Fibroblast of peridontal ligament (primary cell): ENCODE results near the gene OMA1.
"Not testable (repeated sequence)": the region's sequence is repeated elsewhere in the genome, so short reads cannot be mapped to it uniquely, and the experiment has no call there.

Experiments used
- DNase-seq: peaks from one replicate; pipeline ENCODE4 v3.0.0-alpha.2; 2010; ENCODE audit errors: extremely low read depth

The OMA1 gene

GRCh38 chr1:58573705-58574591 lies 27.4 kb upstream of the OMA1 start:
- DNase-seq: no peak

- no peak for DNase-seq
These were observed 26.6 kb upstream of the OMA1 start for GRCh38 chr1:58573138-58573537.

GRCh38 chr1:58572690-58573089 lies 26.2 kb upstream of the OMA1 start:
- no peak for DNase-seq

- no peak for DNase-seq
These were observed 25.1 kb upstream of the OMA1 start for GRCh38 chr1:58571616-58572015.

DNA sequence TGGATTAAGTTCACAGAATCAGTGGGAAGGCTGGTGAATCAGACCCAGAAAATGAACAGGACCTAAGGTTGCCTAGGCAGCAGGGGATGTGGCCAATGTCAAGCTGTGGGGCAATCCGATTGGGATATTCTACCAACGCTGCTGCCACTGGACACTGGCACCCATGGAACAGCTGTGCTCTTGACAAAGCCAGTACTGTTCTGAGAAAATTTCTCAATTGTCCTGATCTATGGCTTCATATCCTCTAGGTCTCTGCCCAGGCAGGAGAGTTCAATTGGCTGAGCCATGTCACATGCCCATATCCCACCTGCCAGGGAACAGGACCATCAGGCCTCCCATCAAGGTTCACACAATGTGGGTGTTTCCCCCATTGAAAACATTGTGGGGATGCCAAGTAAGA lies 24.3 kb upstream of the OMA1 start:
- DNase-seq: no peak

DNA sequence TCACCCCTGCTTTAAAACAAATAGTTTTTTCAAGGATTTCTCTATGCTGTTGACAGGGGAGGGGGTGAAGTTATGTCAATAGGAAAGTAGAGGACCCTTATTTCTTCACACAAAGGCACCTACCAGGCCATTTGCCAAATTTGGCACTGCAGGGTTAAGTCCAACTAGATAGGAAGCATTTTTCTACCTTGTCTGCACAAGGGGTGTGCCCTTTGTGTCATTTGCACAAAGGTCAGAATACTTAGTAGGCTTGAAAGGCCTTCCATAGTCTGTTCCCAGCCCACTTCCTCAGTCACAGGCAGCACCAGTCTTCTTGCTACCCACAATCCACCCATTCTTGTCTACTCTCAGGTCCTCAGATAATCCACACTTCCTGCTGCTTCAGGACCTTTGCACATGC lies 23.6 kb upstream of the OMA1 start:
- no peak for DNase-seq

DNA sequence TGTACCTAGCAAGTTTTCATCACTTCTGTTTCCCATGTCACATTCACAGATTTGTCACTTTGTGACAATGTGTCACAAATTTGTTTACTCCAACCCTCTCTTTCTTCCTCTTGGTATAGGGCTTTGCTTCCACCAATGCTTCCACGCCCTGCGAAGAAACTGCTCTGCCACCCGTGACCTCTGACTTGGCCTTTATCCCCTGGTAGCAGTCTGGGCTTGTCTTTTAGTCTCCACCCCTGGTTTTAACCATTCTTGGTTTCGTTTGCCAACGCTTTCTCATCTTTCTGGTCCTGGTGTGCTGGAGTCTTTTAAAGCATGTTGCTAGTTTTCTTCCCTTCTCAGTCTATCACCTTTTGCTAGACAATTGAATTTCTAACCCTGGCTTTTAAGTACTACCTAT lies 22.4 kb upstream of the OMA1 start:
- no peak for DNase-seq

DNA sequence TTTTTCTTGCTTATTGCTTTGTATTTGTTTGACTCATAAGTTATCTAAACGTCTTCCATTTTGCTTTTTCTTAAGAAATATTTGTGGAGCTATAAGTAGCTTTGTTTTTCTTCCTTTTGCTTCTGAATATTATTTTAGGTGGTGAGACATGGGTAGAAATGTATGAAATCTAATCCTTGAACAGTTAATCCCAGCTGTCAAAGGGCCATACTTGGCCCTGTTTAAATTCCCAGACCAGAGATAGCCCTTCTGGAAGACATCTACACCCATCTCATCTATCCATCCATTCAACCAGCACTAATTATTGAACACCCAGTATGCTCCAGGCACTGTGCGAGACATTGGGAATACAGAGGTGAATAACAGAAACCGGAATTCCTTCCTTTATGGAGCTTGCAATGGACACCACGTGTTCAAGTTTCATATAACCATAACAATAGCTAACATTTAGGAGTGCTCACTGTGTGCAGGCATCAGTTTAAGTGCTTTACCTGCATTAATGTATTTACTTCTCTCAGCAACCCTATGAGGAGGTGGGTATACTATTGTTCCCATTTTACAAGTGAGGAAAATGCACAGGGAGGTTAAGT lies 21.8 kb upstream of the OMA1 start:
- DNase-seq: no peak

DNA sequence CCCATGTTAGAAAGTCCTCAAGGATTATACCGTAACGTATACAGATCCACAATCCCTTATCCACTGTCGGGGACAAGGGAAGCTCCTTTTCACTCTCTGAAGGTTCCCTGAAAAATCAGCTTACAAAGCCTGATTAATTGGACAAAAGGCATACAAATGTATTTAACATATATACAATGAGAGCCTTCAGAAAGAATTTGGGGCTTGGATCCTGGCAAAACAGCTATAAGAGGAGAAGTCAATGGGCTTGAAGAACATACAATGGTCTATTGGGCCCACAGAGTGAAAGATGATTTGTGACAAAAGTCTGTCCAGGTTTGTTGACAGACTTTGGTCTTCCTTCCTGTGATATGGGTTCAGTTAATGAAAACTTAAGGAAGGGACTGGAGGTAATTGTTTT lies 19.8 kb upstream of the OMA1 start:
- no peak for DNase-seq

- DNase-seq: not testable (repeated sequence)
These were observed 17.2 kb upstream of the OMA1 start for GRCh38 chr1:58563715-58564114.

- no peak for DNase-seq
These were observed 15.1 kb upstream of the OMA1 start for GRCh38 chr1:58561633-58562032.

DNA sequence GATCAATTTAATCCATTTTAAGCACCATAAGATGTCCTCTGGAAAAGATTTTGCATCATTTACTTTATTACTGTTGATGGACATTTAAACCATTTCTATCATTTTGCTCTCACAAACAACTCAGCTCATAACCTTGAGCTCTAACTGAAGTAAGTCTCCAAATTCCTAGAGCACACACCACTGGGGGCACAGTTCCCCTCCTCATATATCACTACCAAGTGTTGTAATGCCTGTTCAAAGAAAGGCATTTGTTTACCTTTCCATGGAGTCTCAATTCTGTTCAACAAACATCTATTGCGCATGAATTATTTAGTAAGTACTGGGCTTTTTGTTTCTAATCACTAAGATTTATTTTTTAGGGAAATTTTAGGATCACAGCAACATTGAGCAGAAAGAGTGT lies 8.9 kb upstream of the OMA1 start:
- no peak for DNase-seq

DNA sequence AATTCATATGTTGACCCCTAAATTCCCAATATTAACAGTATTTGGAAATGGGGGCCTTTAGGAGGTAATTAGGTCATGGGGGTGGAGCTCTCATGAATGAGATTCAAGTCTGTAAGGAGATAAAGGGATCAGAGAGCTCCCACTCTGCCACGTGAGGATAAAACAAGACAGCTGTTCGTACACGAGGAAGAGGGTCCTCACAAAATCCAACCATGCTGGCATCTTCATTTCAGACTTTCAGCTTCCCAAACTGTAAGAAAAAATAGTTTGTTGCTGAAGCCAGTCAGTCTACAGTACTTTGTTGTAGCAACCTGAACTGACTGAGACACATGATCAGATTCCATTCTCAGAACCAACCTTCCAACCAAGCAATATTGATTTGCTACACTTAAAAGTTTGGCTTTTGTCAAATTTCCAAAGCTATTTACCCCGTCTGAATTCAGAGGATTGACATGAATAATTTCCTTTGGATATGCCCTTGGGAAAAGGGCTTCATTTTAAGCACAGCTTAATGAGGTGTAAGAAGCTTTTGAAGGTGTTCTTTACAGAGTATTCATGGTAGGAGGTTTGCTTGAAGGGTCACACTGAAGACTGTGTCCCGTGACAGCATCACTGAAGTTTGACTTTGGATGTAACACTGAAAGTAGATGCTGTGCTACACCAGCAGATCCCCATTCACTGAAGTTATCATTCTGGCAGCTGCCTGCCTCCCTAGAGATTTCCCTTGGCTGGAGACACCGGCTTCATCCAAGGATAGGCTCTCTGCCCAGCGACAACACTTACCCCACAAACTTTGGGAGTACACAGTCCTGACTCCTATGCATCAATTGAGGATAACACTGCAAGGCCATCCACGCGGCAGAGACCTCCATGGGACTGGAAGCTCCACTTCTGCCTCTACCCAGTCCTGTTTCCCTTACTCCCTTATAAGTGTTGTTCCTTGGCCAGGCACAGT lies 4.9 kb upstream of the OMA1 start:
- DNase-seq: no peak

- DNase-seq: not testable (repeated sequence)
These were observed 2.8 kb upstream of the OMA1 start for GRCh38 chr1:58549291-58549690.

DNA sequence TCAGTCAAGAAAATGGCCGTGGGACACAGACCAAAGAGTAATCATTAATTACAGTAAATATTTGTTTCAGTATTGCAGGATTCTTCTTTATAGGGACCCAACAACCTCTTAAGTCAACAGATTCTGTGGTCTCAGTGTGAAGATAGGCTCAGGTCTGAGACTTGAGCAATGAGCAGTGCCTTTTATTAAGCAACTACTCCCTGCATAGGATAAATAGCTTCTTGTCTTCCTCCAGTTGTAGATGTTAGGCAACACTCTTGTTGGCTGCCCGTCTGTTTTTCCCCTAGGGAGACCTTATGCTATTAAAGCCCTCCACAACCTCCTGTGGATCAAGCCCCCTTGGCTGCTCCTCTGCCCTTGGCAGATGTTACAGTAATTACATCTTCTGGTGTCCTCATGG lies 1.8 kb upstream of the OMA1 start:
- DNase-seq: no peak

DNA sequence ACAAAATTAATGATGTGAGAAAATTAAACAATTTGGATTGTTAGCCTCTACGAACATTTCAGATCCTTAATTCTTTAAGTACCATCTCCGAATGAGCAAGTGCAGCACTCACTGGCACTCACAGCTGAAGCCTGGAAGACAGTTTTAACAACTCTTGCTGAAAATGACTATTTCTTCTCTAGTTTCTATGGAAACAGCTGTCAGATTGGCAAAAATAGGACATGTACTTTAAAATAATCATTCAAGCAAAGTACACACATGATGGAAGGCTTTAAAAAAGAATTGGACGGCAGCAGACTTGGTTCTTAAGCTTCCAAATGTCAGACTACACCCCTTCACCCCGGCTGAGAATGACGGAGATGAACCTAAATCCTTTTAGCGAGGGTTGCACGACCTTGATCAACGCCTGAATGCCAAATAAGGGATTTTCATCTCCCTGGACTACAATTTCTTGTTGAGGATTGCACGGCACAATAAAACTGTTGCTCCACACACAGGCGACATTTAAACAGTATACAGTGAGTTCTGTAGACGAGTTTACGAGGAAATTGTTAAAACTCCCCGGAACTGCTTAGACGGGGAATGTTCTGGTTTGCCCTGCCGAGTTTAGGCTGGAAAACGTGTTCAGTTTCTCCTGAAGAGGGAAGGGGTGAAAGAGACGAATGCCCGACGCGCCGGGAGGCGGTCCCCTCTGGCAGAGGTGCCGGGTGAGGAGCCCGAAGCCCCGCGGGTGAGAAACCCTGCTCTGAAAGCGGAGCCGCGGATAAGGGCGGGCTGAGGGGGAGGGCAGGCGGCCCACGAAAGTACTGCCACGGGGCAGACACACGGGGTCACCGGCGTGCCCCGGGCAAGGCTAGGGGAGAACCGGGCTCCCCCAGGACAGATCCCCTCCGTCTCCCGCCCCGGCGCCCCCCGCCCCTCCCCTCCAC lies 671 bp downstream of the OMA1 start:
- DNase-seq: peak; percentile 74

DNA sequence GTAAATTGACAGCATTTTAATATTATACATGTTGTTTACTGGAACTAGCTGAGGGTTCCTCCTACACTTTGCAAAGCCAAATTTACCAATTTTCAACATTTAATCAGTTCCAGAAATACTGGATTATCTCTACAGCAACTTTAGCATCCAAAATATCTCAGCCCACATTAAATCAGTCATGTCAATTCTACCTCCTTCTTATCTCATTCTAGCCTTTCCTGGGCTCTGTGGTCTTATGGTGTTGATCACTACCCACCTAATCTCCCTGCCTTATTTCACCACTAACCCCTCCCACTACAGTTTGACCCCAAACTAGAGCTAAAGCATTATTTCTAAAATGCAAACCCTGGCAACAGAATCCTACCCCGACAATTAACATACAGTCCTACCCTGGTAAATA lies 3.3 kb downstream of the OMA1 start:
- no peak for DNase-seq

GRCh38 chr1:58539553-58539952 lies 7.0 kb downstream of the OMA1 start:
- peak; percentile 45 for DNase-seq

- no peak for DNase-seq
These were observed 7.7 kb downstream of the OMA1 start for GRCh38 chr1:58538821-58539220.

- not testable (repeated sequence) for DNase-seq
These were observed 14.7 kb downstream of the OMA1 start for GRCh38 chr1:58531842-58532241.

DNA sequence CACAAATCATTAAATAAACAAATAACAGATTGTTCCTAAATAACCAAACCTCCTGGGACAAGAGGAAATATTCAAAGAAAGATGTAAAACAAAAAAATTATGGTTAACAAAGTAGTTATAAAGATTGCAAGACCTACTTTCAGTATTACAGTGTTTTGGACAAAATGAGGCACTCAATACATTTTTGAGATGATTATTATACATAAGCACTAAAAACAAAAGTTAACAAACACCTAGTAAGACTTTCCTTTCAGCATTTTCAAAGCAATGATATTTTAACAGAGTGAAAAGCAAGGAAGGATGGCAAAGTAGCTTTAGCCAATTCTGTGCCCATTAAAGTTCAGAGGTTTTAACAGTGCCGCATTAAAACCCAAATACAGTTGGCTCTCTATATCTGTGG lies 17.2 kb downstream of the OMA1 start:
- no peak for DNase-seq
